Measurements from ENCODE around the gene HIVEP1. TPM values are rescaled to one million over a fixed set of nuclear protein-coding genes. Genes with fewer than 3 reads are reported as not detected.

HIVEP1 gene
- total RNA-seq, 1 experiment from 2014 or later: 6.6 TPM

DNA sequence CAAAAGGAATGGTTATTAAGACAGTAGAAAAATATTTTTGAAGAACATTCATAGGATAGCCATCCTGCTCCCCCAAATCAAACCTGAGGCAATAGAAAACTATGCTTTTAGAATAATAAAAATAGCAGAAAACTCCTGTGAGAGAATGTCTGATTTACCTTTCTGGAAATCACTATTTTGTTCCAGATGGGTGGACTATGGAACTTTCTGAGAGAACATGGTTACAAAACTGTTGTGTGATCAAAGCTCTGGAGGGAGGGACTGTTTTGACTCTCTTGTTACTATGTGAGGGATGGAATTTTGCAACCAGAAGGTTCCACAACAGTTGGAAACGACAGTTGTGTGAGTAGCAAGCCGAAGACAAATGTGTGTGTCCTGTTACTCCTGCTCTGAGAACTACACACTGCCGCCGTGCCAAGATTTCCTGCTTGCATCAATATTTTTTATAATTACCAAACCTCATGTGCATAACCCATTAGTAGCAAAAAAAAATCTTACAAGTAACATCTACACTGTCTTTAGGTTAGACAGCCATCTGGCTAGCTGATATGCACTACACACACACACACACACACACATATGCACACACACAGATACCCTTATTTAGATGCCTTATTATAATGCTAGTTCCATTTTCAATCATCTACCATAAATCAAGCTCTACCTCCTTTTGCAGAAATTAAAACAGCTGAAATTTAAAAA, 11.0 kb upstream of the HIVEP1 start:
- no peak for TF ChIP-seq EZH2phosphoT487 (IDR thresholded peaks at IDR 0.05; ENCODE audit: borderline replicate concordance, low read length)
- TF ChIP-seq EZH2 (IDR thresholded peaks at IDR 0.05; ENCODE audit: low read length, unreplicated experiment): no peak
- TF ChIP-seq CTCF (conservative IDR thresholded peaks at IDR 0.05; ENCODE audit: low read depth, low read length): no peak
- no TSS peak for BruUV-seq (replicated peaks)
- Histone ChIP-seq H3K9ac (ENCODE audit: low read length) (no peak overlapping the region), H4K20me1 (ENCODE audit: low read length) (no peaks in the 10 kb centered on the region), H3K9me2 (replicated peaks; ENCODE audit: low read length) (no peaks in the 10 kb centered on the region), H3K27ac (ENCODE audit: low read length) (no peak overlapping the region), H3F3A (ENCODE audit: low read length, unreplicated experiment) (no peaks in the 10 kb centered on the region), H3K27me3 (ENCODE audit: low read length) (no peaks in the 10 kb centered on the region), H2AFZ (ENCODE audit: low read length) (no peak overlapping the region), H3K36me3 (ENCODE audit: low read depth, low read length) (no peaks in the 10 kb centered on the region), H3K4me2 (ENCODE audit: low read length) (no peak overlapping the region), H3K4me3 (ENCODE audit: low read length) (no peak overlapping the region), H3K4me1 (ENCODE audit: insufficient read depth, low read length) (no peaks in the 10 kb centered on the region), H3K79me2 (ENCODE audit: low read length) (no peaks in the 10 kb centered on the region), H3K9me3 (ENCODE audit: low read length) (no peaks in the 10 kb centered on the region)
- DNase-seq (no peak), ATAC-seq (no peak)
- ChIA-PET POLR2A (ENCODE audit: unreplicated experiment) (interaction anchor here (0.6 kb wide), 1 partner anchor 69 kb away, joined by 4 read pairs; no protein-coding TSS in a partner anchor), CTCF (no interaction called here)
- intact Hi-C loops (cut with micrococcal nuclease): no loop called here

DNA sequence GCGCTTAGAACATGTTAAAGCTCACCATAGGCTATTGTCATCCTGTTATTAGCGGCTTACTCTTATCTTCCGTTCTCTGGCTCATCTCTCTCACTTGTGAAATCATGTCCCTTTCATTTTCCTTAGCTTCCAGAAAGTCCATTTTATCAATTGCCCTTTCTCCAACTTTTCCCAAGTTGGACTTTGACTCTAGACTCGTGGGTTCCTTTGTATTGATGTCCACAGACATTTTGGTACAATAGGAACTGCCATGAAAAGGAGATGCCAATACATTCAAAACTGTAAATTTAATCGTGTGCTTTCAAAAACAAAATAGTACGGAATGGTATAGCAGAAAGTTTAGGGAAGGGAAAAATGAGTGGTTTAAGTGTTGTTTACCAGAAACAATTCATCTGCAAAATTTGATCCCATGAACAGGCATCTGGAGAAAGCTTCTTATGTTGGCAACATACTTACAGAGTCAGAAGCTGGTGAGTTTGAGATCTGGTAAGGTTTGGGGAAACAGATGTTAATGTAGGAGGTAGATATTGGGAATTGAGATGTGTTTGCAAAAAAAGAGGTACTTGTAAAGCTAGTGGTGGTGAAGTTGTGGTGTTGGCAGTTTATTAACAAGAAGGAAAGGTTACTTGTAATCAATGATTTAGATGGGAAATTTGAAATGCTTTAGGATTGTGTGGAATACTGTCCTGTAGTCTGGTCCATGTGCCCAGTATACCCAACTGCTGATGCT, 10.2 kb upstream of the HIVEP1 start:
- Histone ChIP-seq H3K79me2 (ENCODE audit: low read length) (no peaks in the 10 kb centered on the region), H3K27ac (ENCODE audit: low read length) (no peak overlapping the region), H4K20me1 (ENCODE audit: low read length) (no peaks in the 10 kb centered on the region), H3K9me2 (replicated peaks; ENCODE audit: low read length) (no peaks in the 10 kb centered on the region), H3K4me2 (ENCODE audit: low read length) (no peak overlapping the region), H3K4me3 (ENCODE audit: low read length) (no peak overlapping the region), H3K9ac (ENCODE audit: low read length) (no peak overlapping the region), H3F3A (ENCODE audit: low read length, unreplicated experiment) (no peaks in the 10 kb centered on the region), H3K4me1 (ENCODE audit: insufficient read depth, low read length) (no peaks in the 10 kb centered on the region), H3K36me3 (ENCODE audit: low read depth, low read length) (no peaks in the 10 kb centered on the region), H3K27me3 (ENCODE audit: low read length) (no peaks in the 10 kb centered on the region), H2AFZ (ENCODE audit: low read length) (no peak overlapping the region), H3K9me3 (ENCODE audit: low read length) (no peaks in the 10 kb centered on the region)
- no peak for DNase-seq
- ATAC-seq: no peak
- POLR2A ChIA-PET (ENCODE audit: unreplicated experiment): interaction anchor here (0.6 kb wide), 1 partner anchor 68 kb away, joined by 4 read pairs; no protein-coding TSS in a partner anchor
- intact Hi-C loops (cut with micrococcal nuclease): no loop called here
- TF ChIP-seq EZH2 (IDR thresholded peaks at IDR 0.05; ENCODE audit: low read length, unreplicated experiment) (no peak), CTCF (conservative IDR thresholded peaks at IDR 0.05; ENCODE audit: low read depth, low read length) (no peak), EZH2phosphoT487 (IDR thresholded peaks at IDR 0.05; ENCODE audit: borderline replicate concordance, low read length) (no peak)
- CTCF ChIA-PET: no interaction called here
- no TSS peak for BruUV-seq (replicated peaks)
